AG04449 (cell line): ENCODE results near the gene ZNF263.

Source experiments
- CTCF ChIA-PET: fragments of 350-600 bp; formaldehyde crosslinking; extraction: SDS; loops from one replicate; lab custom pipeline; 2021; ENCODE audit warnings: antibody characterized with exemption; lab: Yijun Ruan, JAX
- POLR2A ChIA-PET: fragments of 400-600, 350-600 bp; formaldehyde crosslinking; extraction: SDS; loops from one replicate; lab custom pipeline; 2020; ENCODE audit warnings: antibody characterized with exemption, inconsistent platforms; lab: Yijun Ruan, JAX
- DNase-seq: peaks from one replicate; pipeline ENCODE4 v3.0.0-alpha.2; 2010; ENCODE audit warnings: low read depth, low spot score
- H3K4me3 ChIP-seq: 2 replicates; pipeline ENCODE4 v1.5.1; 2011; ENCODE audit warnings: low read depth, mild to moderate bottlenecking, control low read depth, low read length
- TF ChIP-seq, protein P1 (sequence below): IDR thresholded peaks from one replicate; pipeline ENCODE4 v1.5.1; 2011; ENCODE audit warnings: mild to moderate bottlenecking, moderate library complexity, low read length, control low read depth, inconsistent platforms; ENCODE audit not compliant: insufficient read depth; ENCODE audit errors: missing control alignments

The ZNF263 gene

DNA sequence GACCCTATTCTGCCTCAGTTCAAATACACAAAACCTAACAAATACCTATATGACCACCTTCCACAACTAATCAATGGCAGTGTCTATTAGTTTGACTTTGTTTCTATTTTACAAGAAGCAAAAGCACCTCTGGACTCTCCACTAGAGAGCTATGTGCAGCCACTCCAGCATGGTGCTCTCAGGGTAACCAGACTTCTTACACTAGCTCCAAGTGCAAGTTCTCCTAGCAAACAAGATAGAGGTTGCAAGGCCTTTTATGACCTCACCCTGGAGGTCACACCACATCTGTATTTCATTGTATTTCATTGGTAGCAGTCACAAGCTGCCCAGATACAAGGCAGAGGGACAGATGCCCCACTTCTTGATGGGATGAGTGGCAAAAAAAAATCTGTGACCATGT, 8.3 kb upstream of the ZNF263 start:
- TF ChIP-seq, protein P1, sequence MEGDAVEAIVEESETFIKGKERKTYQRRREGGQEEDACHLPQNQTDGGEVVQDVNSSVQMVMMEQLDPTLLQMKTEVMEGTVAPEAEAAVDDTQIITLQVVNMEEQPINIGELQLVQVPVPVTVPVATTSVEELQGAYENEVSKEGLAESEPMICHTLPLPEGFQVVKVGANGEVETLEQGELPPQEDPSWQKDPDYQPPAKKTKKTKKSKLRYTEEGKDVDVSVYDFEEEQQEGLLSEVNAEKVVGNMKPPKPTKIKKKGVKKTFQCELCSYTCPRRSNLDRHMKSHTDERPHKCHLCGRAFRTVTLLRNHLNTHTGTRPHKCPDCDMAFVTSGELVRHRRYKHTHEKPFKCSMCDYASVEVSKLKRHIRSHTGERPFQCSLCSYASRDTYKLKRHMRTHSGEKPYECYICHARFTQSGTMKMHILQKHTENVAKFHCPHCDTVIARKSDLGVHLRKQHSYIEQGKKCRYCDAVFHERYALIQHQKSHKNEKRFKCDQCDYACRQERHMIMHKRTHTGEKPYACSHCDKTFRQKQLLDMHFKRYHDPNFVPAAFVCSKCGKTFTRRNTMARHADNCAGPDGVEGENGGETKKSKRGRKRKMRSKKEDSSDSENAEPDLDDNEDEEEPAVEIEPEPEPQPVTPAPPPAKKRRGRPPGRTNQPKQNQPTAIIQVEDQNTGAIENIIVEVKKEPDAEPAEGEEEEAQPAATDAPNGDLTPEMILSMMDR: no peak
- H3K4me3 ChIP-seq: no peak overlapping the region
- CTCF ChIA-PET: interaction anchor here (1.0 kb wide), 1 partner anchor 9 kb away, joined by 3 read pairs; no protein-coding TSS in a partner anchor
- POLR2A ChIA-PET: no interaction called here
- DNase-seq: no peak

DNA sequence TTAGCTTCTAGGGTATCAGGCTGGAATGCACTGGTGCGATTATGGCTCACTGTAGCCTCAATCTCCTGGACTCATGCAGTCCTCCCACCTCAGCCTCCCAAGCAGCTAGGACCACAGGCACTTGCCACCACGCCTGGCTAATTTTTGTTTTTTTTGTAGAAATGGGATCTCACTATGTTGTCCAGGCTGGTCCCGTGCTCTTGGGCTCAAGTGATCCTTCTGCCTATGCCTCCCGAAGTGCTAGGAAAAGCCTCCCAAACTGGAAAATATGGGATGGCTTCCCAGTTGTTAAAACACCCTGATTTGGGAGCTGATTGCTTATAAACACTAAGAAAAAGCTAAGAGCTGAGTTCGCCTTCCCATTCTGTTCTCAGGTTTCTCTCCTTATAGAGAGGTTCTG, 6.6 kb upstream of the ZNF263 start:
- ChIA-PET POLR2A (interaction anchor here (1.0 kb wide), 1 partner anchor 182 kb away, joined by 3 read pairs; no protein-coding TSS in a partner anchor), CTCF (interaction anchor here (0.6 to 5.7 kb wide), 4 partner anchors 10 to 228 kb away, joined by 3 to 47 read pairs (median 3); no protein-coding TSS in a partner anchor)
- no peak for DNase-seq
- TF ChIP-seq, protein P1: no peak
- no peak overlapping the region for H3K4me3 ChIP-seq

DNA sequence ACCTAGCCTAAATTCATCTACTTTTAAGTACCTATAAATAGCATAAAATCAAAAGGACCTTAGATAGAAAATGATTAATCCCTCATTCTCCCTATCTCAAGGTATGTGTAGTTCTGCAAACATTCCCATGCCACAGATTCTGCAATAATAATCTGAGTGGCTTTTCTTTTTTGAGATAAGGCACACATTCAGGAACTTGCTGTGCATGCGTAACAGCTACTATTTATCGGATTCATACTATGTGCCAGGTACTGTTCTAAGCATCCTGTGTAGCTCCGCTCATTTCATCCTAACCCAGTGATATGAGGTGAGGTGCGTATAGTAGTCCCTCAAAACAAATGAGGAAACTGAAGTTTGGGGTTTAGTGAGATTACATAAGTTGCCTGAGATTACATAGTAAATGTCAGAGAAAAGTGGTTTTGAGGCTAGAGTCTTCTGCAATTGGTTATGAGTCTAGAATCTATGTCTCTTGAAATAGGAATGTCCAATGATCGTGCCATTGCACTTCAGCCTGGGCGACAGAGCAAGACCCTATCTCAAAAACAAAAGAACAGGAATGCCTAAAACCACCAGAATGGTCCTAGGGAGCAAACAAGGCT, 2.0 kb upstream of the ZNF263 start:
- no peak overlapping the region for H3K4me3 ChIP-seq
- ChIA-PET POLR2A (no interaction called here), CTCF (interaction anchor here (5.7 kb wide), 1 partner anchor 14 kb away, joined by 47 read pairs; no protein-coding TSS in a partner anchor)
- TF ChIP-seq, protein P1: no peak
- no peak for DNase-seq

DNA sequence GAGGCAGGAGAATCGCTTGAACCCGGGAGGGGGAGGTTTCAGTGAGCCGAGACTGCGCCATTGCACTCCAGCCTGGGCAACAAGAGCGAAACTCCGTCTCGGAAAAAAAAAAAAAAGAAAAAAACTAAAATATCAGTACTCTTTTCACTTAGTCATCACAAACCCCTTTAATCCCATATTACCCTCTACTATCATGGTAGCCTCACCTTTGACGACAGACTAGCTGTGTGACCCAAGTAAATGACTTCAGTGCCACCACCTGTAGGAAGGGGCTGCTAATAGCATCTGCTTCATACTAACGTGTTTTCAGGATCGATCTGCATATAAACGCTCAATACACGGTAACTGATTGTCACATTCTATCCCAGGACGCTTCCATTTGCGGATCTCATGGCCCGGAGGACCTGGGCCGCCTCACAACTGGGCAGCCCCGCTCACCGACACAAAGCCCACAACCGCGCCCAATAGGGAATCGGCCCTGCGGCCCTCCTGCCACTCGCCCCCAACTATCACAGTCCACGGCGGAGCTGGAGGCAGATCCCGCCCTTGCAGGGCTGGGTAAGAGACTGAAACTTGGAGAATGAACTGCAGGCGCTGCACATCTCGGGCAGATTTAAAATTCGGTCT, 1.1 kb upstream of the ZNF263 start:
- TF ChIP-seq, protein P1: no peak
- CTCF ChIA-PET: interaction anchor here (1.1 to 3.0 kb wide), 2 partner anchors 12 to 15 kb away, joined by 4 to 24 read pairs; no protein-coding TSS in a partner anchor
- DNase-seq: no peak
- peak overlapping the region; percentile 92 for H3K4me3 ChIP-seq
- POLR2A ChIA-PET: interaction anchor here (0.7 to 1.9 kb wide), 10 partner anchors 9 to 305 kb away, joined by 3 to 11 read pairs (median 4); partner anchors contain the start of genes TIGD7, ZNF174, ZNF75A and ZSCAN32

DNA sequence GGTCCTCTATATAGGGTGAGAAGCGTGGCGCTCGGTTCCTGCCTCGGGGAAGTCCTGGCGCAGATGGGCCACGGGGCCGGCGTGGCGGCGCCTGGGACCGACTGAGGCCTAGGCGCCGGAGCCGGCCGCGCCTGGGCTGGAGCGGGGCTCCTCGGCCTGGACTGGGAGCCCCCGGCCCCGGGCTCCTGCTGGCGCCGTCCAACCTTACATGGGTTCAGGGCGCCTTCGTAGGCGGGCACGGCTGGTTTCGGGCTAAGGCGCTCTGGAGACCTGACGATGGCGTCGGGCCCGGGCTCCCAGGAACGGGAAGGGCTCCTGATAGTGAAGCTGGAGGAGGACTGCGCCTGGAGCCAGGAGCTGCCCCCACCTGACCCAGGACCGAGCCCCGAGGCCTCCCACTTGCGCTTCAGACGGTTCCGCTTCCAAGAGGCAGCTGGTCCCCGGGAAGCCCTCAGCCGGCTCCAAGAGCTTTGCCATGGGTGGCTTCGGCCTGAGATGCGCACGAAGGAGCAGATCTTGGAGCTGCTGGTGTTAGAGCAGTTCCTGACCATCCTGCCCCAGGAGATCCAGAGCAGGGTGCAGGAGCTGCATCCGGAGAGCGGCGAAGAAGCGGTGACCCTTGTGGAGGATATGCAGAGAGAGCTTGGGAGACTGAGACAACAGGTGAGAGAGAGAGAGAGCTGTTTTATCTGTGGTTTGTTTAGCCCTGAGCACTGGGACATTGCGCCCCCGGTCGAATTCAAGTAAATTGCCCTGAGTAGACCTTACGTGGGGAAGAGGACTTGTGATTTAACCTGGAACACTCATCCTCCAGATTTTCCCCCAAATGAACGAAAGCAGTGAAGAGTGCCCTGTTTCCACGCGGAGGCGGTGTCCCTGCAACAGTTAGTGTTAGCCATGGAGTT, 504 bp downstream of the ZNF263 start:
- ChIA-PET CTCF (interaction anchor here (1.1 to 3.0 kb wide), 3 partner anchors 14 to 21 kb away, joined by 3 to 24 read pairs (median 4); no protein-coding TSS in a partner anchor), POLR2A (interaction anchor here (1.3 to 1.9 kb wide), 3 partner anchors 17 to 30 kb away, joined by 4 to 11 read pairs (median 10); partner anchors contain the start of genes TIGD7 and ZNF75A)
- H3K4me3 ChIP-seq: peak overlapping the region; percentile 92
- TF ChIP-seq, protein P1: no peak
- DNase-seq: no peak
